ENCODE results near the gene ALK. TPM values are rescaled to one million over a fixed set of nuclear protein-coding genes. Genes with fewer than 3 reads are reported as not detected.

The ALK gene
- polyA plus RNA-seq, 2 donors, result 0.04 to 0.05 TPM

- no peaks in the 10 kb centered on the region for H3K4me1 ChIP-seq (ENCODE audit: control insufficient read depth in 2 of 2, insufficient read depth in 2 of 2, low read length in 1 of 2)
- no peaks in the 10 kb centered on the region for H3K9me3 ChIP-seq (ENCODE audit: control insufficient read depth in 2 of 2, insufficient read depth in 1 of 2, low read depth in 1 of 2, low read length in 1 of 2)
- H3K36me3 ChIP-seq (ENCODE audit: control insufficient read depth in 2 of 2, insufficient read depth in 2 of 2, low read length in 1 of 2), result peaks cover 4 to 6% of the 10 kb centered on the region in 2 donors
- no peak overlapping the region for H3K4me3 ChIP-seq (ENCODE audit: low read depth in 1 of 2, low read length in 2 of 2)
- H3K27me3 ChIP-seq (ENCODE audit: control insufficient read depth in 1 of 2, insufficient read depth in 2 of 2, low read length in 2 of 2), result no peaks in the 10 kb centered on the region
- no peak overlapping the region for H3K27ac ChIP-seq (ENCODE audit: low read depth in 2 of 2, low read length in 1 of 2)
Measured at GRCh38 chr2:29182920-29183319, 738.5 kb downstream of the ALK start.

- H3K27me3 ChIP-seq (ENCODE audit: control insufficient read depth in 1 of 2, insufficient read depth in 2 of 2, low read length in 2 of 2), result no peaks in the 10 kb centered on the region
- 81 to 89% methylated on average over 1 of the region's 1 CpG for WGBS, 2 donors
- H3K36me3 ChIP-seq (ENCODE audit: control insufficient read depth in 2 of 2, insufficient read depth in 2 of 2, low read length in 1 of 2), result peaks cover 4 to 6% of the 10 kb centered on the region in 2 donors
- H3K9me3 ChIP-seq (ENCODE audit: control insufficient read depth in 2 of 2, insufficient read depth in 1 of 2, low read depth in 1 of 2, low read length in 1 of 2), result no peaks in the 10 kb centered on the region
- no peak overlapping the region for H3K4me3 ChIP-seq (ENCODE audit: low read depth in 1 of 2, low read length in 2 of 2)
- H3K4me1 ChIP-seq (ENCODE audit: control insufficient read depth in 2 of 2, insufficient read depth in 2 of 2, low read length in 1 of 2), result no peaks in the 10 kb centered on the region
- no peak overlapping the region for H3K27ac ChIP-seq (ENCODE audit: low read depth in 2 of 2, low read length in 1 of 2)
Measured at GRCh38 chr2:29182334-29182733, 739.1 kb downstream of the ALK start.

GRCh38 chr2:29175338-29175737 lies 746.0 kb downstream of the ALK start:
- no peak overlapping the region for H3K27ac ChIP-seq (ENCODE audit: low read depth in 2 of 2, low read length in 1 of 2)
- H3K4me3 ChIP-seq (ENCODE audit: low read depth in 1 of 2, low read length in 2 of 2), result no peak overlapping the region
- no peaks in the 10 kb centered on the region for H3K4me1 ChIP-seq (ENCODE audit: control insufficient read depth in 2 of 2, insufficient read depth in 2 of 2, low read length in 1 of 2)
- H3K27me3 ChIP-seq (ENCODE audit: control insufficient read depth in 1 of 2, insufficient read depth in 2 of 2, low read length in 2 of 2), result no peaks in the 10 kb centered on the region
- 93% methylated on average over 3 of the region's 3 CpGs for WGBS, 2 donors
- peaks cover 0 to 3% of the 10 kb centered on the region in 2 donors for H3K36me3 ChIP-seq (ENCODE audit: control insufficient read depth in 2 of 2, insufficient read depth in 2 of 2, low read length in 1 of 2)
- no peaks in the 10 kb centered on the region for H3K9me3 ChIP-seq (ENCODE audit: control insufficient read depth in 2 of 2, insufficient read depth in 1 of 2, low read depth in 1 of 2, low read length in 1 of 2)

- Histone ChIP-seq H3K9me3 (ENCODE audit: control insufficient read depth in 2 of 2, insufficient read depth in 1 of 2, low read depth in 1 of 2, low read length in 1 of 2) (no peaks in the 10 kb centered on the region), H3K4me3 (ENCODE audit: low read depth in 1 of 2, low read length in 2 of 2) (no peak overlapping the region), H3K36me3 (ENCODE audit: control insufficient read depth in 2 of 2, insufficient read depth in 2 of 2, low read length in 1 of 2) (peaks cover 0 to 3% of the 10 kb centered on the region in 2 donors), H3K27ac (ENCODE audit: low read depth in 2 of 2, low read length in 1 of 2) (no peak overlapping the region), H3K27me3 (ENCODE audit: control insufficient read depth in 1 of 2, insufficient read depth in 2 of 2, low read length in 2 of 2) (no peaks in the 10 kb centered on the region), H3K4me1 (ENCODE audit: control insufficient read depth in 2 of 2, insufficient read depth in 2 of 2, low read length in 1 of 2) (no peaks in the 10 kb centered on the region)
- 35 to 42% methylated on average over 2 of the region's 2 CpGs for WGBS, 2 donors
Measured at GRCh38 chr2:29174937-29175336, 746.4 kb downstream of the ALK start.

- 46 to 69% methylated on average over 1 of the region's 1 CpG for WGBS, 2 donors
- no peak overlapping the region for H3K27ac ChIP-seq (ENCODE audit: low read depth in 2 of 2, low read length in 1 of 2)
- H3K27me3 ChIP-seq (ENCODE audit: control insufficient read depth in 1 of 2, insufficient read depth in 2 of 2, low read length in 2 of 2), result no peaks in the 10 kb centered on the region
- H3K36me3 ChIP-seq (ENCODE audit: control insufficient read depth in 2 of 2, insufficient read depth in 2 of 2, low read length in 1 of 2), result peaks cover 0 to 2% of the 10 kb centered on the region in 2 donors
- no peaks in the 10 kb centered on the region for H3K9me3 ChIP-seq (ENCODE audit: control insufficient read depth in 2 of 2, insufficient read depth in 1 of 2, low read depth in 1 of 2, low read length in 1 of 2)
- H3K4me3 ChIP-seq (ENCODE audit: low read depth in 1 of 2, low read length in 2 of 2), result no peak overlapping the region
- no peaks in the 10 kb centered on the region for H3K4me1 ChIP-seq (ENCODE audit: control insufficient read depth in 2 of 2, insufficient read depth in 2 of 2, low read length in 1 of 2)
Measured at GRCh38 chr2:29166242-29167039, 754.9 kb downstream of the ALK start.

GRCh38 chr2:29165362-29166241 lies 755.8 kb downstream of the ALK start:
- Histone ChIP-seq H3K9me3 (ENCODE audit: control insufficient read depth in 2 of 2, insufficient read depth in 1 of 2, low read depth in 1 of 2, low read length in 1 of 2) (no peaks in the 10 kb centered on the region), H3K4me3 (ENCODE audit: low read depth in 1 of 2, low read length in 2 of 2) (no peak overlapping the region), H3K4me1 (ENCODE audit: control insufficient read depth in 2 of 2, insufficient read depth in 2 of 2, low read length in 1 of 2) (no peaks in the 10 kb centered on the region), H3K27ac (ENCODE audit: low read depth in 2 of 2, low read length in 1 of 2) (no peak overlapping the region), H3K36me3 (ENCODE audit: control insufficient read depth in 2 of 2, insufficient read depth in 2 of 2, low read length in 1 of 2) (peaks cover 0 to 2% of the 10 kb centered on the region in 2 donors), H3K27me3 (ENCODE audit: control insufficient read depth in 1 of 2, insufficient read depth in 2 of 2, low read length in 2 of 2) (no peaks in the 10 kb centered on the region)
- 45 to 57% methylated on average over 8 of the region's 8 CpGs for WGBS, 2 donors

GRCh38 chr2:29164091-29164846 lies 757.1 kb downstream of the ALK start:
- peaks cover 0 to 4% of the 10 kb centered on the region in 2 donors for H3K36me3 ChIP-seq (ENCODE audit: control insufficient read depth in 2 of 2, insufficient read depth in 2 of 2, low read length in 1 of 2)
- H3K27ac ChIP-seq (ENCODE audit: low read depth in 2 of 2, low read length in 1 of 2), result no peak overlapping the region
- no peak overlapping the region for H3K4me3 ChIP-seq (ENCODE audit: low read depth in 1 of 2, low read length in 2 of 2)
- no peaks in the 10 kb centered on the region for H3K9me3 ChIP-seq (ENCODE audit: control insufficient read depth in 2 of 2, insufficient read depth in 1 of 2, low read depth in 1 of 2, low read length in 1 of 2)
- no peaks in the 10 kb centered on the region for H3K27me3 ChIP-seq (ENCODE audit: control insufficient read depth in 1 of 2, insufficient read depth in 2 of 2, low read length in 2 of 2)
- H3K4me1 ChIP-seq (ENCODE audit: control insufficient read depth in 2 of 2, insufficient read depth in 2 of 2, low read length in 1 of 2), result no peaks in the 10 kb centered on the region
- 84 to 91% methylated on average over 5 of the region's 5 CpGs for WGBS, 2 donors

- no peaks in the 10 kb centered on the region for H3K9me3 ChIP-seq (ENCODE audit: control insufficient read depth in 2 of 2, insufficient read depth in 1 of 2, low read depth in 1 of 2, low read length in 1 of 2)
- H3K27ac ChIP-seq (ENCODE audit: low read depth in 2 of 2, low read length in 1 of 2), result no peak overlapping the region
- 85 to 92% methylated on average over 1 of the region's 1 CpG for WGBS, 2 donors
- no peaks in the 10 kb centered on the region for H3K4me1 ChIP-seq (ENCODE audit: control insufficient read depth in 2 of 2, insufficient read depth in 2 of 2, low read length in 1 of 2)
- H3K4me3 ChIP-seq (ENCODE audit: low read depth in 1 of 2, low read length in 2 of 2), result no peak overlapping the region
- no peaks in the 10 kb centered on the region for H3K27me3 ChIP-seq (ENCODE audit: control insufficient read depth in 1 of 2, insufficient read depth in 2 of 2, low read length in 2 of 2)
- H3K36me3 ChIP-seq (ENCODE audit: control insufficient read depth in 2 of 2, insufficient read depth in 2 of 2, low read length in 1 of 2), result peaks cover 0 to 2% of the 10 kb centered on the region in 2 donors
Measured at GRCh38 chr2:29162204-29162928, 759.0 kb downstream of the ALK start.

- H3K36me3 ChIP-seq (ENCODE audit: control insufficient read depth in 2 of 2, insufficient read depth in 2 of 2, low read length in 1 of 2), result peaks cover 0 to 2% of the 10 kb centered on the region in 2 donors
- 78 to 94% methylated on average over 5 of the region's 5 CpGs for WGBS, 2 donors
- H3K4me1 ChIP-seq (ENCODE audit: control insufficient read depth in 2 of 2, insufficient read depth in 2 of 2, low read length in 1 of 2), result no peaks in the 10 kb centered on the region
- H3K4me3 ChIP-seq (ENCODE audit: low read depth in 1 of 2, low read length in 2 of 2), result no peak overlapping the region
- no peak overlapping the region for H3K27ac ChIP-seq (ENCODE audit: low read depth in 2 of 2, low read length in 1 of 2)
- H3K9me3 ChIP-seq (ENCODE audit: control insufficient read depth in 2 of 2, insufficient read depth in 1 of 2, low read depth in 1 of 2, low read length in 1 of 2), result no peaks in the 10 kb centered on the region
- H3K27me3 ChIP-seq (ENCODE audit: control insufficient read depth in 1 of 2, insufficient read depth in 2 of 2, low read length in 2 of 2), result no peaks in the 10 kb centered on the region
Measured at GRCh38 chr2:29160184-29160583, 761.2 kb downstream of the ALK start.

Measured in esophagus (tissue), 2 donors.